HT-29 (cell line): ENCODE measurements around the gene SCGN. TPM values are rescaled to one million over a fixed set of nuclear protein-coding genes. Genes with fewer than 3 reads are reported as not detected.
"Not testable (repeated sequence)": the region's sequence is repeated elsewhere in the genome, so short reads cannot be mapped to it uniquely, and the experiment has no call there.

Experiments
- DNase-seq: peaks from one replicate; pipeline ENCODE4 v3.0.0-alpha.2; 2015; ENCODE audit warnings: low spot score
- total RNA-seq: library from RNA; depleted of rRNA; stranded (reverse); fragments of >200 nt; shearing (Covaris generic); gene quantifications from 2 replicates; pipeline ENCODE4 v1.2.3, GENCODE V29; 2014; rRNA removed

The SCGN gene
- total RNA-seq, 1 experiment from 2014 or later = not detected

DNA sequence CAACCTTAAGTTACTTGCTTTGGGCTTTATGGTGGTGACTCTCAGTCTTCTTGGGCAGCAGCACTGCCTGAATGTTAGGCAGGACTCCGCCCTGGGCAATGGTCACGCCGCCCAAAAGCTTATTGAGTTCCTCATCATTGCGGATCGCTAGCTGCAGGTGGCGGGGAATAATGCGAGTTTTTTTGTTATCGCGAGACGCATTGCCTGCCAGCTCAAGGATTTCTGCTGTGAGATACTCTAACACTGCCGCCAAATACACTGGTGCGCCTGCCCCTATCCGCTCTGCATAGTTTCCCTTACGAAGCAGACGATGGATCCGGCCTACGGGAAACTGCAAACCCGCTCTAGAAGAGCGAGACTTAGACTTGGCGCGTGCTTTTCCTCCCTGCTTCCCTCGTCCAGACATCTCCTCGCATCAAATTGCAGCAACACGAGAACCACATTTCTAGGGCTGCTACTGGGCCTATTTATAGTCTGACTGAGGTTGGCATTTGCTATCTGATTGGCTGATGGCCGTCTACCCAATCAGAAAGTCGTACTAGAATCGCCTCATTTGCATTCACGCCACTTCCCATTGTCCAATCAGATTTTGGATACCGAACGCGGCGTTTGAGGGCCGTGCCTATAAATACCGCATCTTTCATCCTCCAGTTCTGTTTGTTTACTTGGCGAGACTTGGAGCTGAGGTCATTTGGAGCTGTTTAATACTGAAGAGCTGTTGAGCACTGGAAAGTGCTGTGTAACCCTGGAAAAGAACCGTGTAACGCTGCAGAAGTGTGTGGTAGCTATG, 74.3 kb downstream of the SCGN start:
- no peak for DNase-seq

DNA sequence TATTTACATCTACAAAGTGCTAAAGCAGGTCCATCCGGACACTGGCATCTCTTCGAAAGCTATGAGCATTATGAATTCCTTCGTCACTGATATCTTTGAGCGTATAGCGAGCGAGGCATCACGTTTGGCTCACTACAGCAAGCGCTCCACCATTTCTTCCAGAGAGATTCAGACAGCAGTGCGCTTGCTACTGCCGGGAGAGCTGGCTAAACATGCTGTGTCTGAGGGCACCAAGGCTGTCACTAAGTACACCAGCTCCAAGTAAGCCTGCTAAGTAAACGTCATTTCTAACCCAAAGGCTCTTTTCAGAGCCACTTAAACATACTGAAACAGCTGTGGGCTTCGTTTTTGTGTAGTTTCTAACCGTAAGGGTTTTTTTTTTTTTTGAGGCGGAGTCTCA, 75.0 kb downstream of the SCGN start:
- DNase-seq = no peak

DNA sequence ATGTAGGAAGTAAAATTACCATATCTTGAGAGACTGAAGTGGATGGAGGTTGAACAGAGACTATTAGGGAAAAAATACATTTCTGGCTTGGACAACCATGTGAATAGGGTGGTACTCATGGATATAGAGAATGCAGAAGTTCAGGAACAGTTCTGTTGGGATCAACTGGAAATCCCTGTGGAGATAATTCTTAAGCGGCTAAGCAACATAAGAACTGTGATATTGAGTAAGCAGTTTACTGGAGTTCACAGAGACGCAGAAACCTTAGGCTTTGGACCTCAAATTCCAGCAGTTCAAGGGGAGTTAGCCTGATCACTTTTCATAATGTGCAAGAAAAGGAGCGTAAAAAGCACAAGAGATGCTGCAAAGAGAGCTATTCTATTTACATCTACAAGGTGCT, 78.9 kb downstream of the SCGN start:
- DNase-seq = no peak

DNA sequence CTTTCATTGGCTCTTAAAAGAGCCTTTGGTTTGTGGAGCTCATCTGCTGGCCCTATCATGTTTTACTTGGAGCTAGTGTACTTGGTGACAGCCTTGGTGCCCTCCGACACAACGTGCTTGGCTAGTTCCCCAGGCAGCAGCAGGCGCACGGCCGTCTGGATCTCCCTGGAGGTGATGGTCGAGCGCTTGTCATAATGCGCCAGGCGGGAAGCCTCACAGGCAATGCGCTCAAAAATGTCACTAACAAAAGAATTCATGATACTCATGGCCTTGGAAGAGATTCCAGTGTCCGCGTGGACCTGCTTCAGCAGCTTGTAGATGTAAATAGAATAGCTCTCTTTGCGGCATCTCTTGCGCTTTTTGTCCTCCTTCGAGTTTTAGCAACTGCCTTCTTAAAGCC, 79.7 kb downstream of the SCGN start:
- DNase-seq = no peak

DNA sequence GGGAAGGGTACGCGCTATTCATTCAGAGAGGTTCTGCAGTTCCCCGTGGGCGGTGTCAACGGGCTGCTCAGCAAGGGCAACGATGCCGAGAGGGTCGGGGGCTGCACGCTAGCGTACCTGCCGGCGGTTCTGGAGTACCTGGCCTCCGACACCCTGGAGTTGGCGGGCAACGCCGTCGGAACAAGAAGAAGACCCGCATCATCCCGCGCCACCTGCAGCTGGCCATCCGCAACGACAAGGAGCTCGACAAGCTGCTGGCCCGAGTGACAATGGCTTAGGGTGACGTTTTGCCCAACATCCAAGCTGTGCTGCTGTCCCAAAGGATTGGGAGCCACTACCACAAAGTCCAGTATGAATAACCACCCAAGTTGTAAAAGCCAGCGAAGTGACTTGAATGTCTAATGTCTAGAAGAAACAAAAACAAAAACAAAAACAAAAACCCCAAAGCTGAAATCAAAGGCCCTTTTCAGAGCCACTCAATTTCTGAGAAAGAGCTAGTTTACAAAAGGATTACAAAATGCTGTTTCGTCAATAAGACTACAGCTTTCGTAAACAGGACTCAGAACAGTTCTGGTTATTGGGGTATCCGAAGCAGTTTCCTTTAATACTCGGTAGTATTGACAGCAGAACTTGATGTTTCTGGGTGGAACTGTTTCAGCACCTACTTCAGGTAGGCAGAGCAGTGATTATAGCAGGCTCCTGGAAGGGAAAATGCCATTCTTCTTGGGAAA, 80.6 kb downstream of the SCGN start:
- DNase-seq = no peak

DNA sequence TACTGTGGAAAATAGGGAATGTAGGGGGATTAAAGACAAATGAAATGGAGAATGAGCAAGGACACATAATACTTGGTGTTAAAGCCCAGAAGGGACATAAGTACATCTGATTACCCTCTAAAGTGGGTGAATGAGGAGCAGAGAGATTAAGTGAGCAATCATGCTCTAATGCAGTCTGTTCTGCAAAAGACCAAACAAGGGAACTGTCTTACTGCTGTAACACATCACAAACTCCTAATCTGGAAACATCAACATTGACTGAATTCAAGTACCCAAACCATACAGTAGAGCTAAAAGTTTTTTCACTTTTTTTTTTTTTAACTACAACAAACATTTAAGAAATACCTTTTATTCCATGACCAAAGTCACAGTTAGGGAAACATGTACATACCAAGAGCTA, 83.2 kb downstream of the SCGN start:
- DNase-seq = no peak

DNA sequence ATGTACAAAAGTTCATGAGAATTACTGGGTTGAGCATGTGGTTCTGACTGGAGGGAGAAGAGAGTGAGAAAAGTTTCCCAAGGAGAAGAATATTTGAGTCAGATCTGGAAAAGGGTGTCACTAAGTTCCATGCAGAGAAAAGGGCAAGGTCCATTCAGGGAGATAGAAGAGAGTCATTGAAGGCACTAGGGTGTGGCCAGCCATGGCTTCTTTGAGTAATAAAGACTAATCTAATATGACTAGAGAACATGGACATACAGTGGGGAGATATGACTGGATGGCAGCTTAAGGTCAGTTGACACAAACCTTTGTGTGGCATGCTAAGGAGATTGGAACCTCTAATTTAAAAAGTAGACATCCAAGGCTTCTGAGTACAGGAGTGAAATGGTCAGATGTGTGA, 91.9 kb downstream of the SCGN start:
- DNase-seq = peak; percentile 14

DNA sequence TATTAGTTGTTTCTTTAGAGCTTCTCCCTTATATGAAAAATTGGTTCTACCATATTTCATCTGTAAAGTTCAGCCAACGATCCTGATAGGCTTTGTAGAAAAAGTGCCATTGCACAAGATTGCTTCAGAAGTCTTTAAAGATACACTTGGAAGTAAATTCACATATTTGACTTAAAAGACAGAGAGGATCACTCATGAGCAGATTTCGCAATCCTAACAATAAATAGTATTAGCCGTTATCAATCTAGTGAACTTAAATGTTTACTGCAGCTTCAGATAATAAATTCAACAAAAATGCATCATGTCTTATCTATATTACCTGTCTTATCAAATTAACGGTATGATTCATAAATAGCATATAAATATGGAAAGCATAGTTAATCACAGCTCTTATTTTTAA, 93.8 kb downstream of the SCGN start:
- DNase-seq = no peak

DNA sequence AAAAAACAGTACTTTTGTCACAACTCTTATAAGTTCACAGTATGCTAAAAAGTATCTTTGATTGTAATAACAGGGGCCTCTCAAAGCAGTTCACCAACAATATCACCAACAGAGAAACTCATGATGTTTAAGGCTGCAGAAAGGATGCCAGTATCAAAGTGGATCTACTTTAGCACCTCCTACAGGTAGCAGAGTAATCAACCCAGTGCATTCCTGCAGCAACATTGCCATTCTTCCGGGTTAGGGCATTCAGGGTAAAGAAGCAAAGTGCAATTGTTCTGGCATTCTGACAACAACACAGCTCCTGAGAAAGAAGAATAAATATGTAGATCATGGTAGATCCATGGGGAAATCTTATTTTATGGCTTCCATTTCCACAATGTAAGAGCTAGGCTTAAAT, 95.0 kb downstream of the SCGN start:
- no peak for DNase-seq

DNA sequence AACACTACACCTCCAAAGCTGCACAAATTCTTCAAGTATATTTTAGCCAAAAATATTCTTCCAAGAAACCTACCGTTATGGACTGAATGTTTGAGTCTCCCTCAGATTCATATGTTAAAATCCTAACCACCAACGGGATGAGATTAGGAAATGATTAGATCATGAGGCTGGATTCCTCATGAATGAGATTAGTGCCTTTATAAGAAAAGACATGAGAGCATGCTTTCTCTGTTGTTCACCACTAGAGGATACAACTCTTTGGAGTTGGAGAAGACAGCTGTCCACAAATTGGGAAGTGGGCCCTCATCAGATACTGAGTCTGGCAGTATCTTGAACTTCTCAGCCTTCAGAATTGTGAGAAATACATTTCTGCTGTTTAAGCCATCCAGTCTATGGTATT, 95.5 kb downstream of the SCGN start:
- no peak for DNase-seq

DNA sequence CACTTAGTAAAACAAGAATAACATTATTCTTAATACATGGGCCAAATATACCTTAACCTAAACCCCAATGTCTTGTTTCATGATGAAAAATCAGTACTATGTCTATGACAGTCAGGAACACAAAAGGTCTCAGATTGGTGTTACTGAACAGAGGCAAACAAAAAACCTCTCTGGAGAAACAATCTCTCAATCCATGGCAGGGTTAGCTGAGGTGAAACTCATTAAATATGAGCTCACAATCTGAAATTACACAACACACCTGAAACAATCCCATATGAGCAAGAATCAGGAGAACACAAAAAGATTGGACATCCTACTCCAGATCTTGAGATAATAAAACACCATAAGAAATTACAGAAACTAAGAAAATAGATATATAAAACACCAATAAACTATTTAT, 96.0 kb downstream of the SCGN start:
- no peak for DNase-seq

DNA sequence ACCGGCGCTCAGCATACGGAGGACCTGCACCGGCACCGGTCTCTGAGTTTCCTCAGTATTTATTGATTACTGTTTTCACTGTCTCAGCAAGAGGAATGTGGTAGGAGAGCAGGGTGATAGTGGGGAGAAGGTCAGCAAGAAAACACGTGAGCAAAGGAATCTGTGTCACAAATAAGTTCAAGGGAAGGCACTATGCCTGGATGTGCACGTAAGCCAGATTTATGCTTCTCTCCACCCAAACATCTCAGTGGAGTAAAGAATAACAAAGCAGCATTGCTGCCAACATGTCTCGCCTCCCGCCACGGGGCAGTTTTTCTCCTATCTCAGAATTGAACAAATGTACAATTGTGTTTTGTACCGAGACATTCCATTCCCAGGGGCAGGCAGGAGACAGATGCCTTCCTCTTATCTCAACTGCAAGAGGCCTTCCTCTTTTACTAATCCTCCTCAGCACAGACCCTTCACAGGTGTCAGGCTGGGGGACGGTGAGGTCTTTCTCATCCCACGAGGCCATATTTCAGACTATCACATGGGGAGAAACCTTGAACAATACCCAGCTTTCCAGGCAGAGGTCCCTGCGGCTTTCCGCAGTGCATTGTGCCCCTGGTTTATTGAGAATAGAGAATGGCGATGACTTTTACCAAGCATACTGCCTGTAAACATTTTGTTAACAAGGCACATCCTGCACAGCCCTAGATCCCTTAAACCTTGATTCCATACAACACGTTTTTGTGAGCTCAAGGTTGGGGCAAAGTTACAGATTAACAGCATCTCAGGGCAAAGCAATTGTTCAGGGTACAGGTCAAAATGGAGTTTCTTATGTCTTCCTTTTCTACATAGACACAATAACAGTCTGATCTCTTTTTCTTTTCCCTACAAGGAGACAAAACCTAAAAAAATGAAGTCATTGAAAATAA, 96.8 kb downstream of the SCGN start:
- DNase-seq = not testable (repeated sequence)

DNA sequence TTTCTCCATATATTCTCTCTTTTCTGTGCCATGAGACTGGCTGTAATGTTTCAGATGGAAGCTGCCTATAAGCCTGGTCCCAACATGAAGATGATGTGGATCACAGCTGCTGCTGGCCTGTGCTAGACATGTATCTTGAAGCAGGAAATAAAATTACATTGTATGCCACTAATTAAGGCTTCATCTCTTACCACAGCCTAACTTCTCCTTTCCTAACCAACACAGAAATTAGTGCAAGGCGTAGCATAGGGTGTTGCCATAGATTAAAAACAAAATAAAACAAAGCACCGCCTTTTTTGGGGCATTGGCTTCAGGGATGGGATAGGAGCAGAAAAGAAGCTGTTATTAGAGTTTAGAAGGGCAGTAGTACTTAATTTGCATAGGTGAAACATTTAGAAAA, 97.8 kb downstream of the SCGN start:
- DNase-seq = peak; percentile 38

DNA sequence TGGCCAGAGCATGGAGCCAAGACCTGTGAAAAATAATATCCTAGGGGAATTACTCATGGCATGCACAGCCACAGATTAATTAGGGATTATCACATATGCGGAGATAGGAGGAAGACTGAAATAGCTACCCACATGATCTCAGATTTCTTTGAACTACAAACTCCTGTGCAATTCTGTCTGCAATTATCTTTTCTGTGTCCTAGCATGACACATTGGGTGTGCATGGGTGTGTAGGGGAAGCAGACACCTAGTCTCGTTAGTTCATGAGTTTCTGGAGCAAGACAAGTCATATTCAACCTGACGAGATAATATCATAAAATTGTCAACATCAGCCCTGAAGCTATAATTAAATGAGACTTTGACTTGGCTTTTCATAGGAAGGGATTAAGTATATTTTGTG, 98.9 kb downstream of the SCGN start:
- DNase-seq = no peak

Other genes with a start within 250 kb of the SCGN start
- gene SLC17A4, start 102.5 kb downstream of the SCGN start, total RNA-seq = 0.05 and 0.23 TPM in 2 replicates
- gene SLC17A1, start 179.8 kb downstream of the SCGN start, total RNA-seq = not detected in 2 replicates
- not detected in 2 replicates for gene SLC17A3, start 222.0 kb downstream of the SCGN start, total RNA-seq